Measurements from ENCODE around the gene SCN8A.

SCN8A gene

DNA sequence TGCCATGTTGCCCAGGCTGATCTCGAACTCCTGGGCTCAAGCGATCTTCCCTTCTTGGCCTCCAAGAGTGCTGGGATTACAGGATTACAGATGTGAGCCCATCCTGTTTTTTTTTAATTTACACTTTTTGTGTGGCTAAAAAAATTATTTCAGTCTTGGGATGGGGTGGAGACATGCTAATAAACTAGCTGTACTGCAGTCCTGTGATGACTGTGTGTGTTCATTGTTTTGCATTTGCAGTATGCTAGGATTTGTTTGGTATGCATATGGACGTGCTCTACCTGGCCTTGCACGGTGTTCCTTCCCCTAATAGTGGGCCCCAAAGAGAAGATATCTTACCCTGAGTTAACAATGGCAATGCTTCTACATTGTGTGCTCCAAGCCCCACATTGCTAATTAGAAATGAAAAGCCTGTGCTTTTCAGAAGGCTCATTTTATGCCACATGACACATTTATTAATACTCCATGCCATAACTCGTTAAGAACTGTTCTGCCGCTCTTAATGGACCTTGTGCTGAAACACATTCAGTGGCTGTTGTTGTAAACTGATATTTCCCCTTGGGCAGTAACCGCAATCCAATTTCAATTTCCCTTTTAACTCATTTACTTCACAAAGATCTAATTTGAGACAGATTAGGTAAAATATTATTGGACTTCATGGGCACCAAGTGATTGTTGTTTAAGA is 86.4 kb downstream of the SCN8A start:
- no peak for DNase-seq (ENCODE audit: low read depth)
- TF ChIP-seq, protein P1, sequence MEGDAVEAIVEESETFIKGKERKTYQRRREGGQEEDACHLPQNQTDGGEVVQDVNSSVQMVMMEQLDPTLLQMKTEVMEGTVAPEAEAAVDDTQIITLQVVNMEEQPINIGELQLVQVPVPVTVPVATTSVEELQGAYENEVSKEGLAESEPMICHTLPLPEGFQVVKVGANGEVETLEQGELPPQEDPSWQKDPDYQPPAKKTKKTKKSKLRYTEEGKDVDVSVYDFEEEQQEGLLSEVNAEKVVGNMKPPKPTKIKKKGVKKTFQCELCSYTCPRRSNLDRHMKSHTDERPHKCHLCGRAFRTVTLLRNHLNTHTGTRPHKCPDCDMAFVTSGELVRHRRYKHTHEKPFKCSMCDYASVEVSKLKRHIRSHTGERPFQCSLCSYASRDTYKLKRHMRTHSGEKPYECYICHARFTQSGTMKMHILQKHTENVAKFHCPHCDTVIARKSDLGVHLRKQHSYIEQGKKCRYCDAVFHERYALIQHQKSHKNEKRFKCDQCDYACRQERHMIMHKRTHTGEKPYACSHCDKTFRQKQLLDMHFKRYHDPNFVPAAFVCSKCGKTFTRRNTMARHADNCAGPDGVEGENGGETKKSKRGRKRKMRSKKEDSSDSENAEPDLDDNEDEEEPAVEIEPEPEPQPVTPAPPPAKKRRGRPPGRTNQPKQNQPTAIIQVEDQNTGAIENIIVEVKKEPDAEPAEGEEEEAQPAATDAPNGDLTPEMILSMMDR (conservative IDR thresholded peaks at IDR 0.05; ENCODE audit: low read depth, low read length): no peak
- no peak overlapping the region for H3K4me3 ChIP-seq (ENCODE audit: low read depth, low read length)

- TF ChIP-seq, protein P1 (conservative IDR thresholded peaks at IDR 0.05; ENCODE audit: low read depth, low read length): peak; percentile 80
- DNase-seq (ENCODE audit: low read depth): peak; percentile 68
- H3K4me3 ChIP-seq (ENCODE audit: low read depth, low read length): no peak overlapping the region
Measured at GRCh38 chr12:51678086-51678724, 87.2 kb downstream of the SCN8A start.

DNA sequence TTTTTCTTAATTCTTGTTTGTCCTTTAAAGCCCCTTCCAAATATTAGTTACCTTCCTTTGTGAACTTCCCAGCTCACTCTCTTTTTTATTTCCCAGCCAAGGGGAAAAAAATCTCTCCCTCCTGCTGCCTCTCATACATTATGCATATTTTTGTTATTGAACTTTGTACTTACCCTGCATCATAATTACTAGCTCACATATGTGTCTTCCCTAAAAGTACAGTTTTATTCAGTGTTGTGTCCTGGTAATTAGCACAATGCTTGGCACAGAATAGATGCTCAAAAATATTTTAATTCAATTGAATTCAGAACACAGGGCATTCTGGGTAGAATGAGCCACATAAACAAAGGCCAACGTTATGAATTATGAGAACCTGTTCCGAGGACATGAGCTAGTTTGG is 91.9 kb downstream of the SCN8A start:
- DNase-seq (ENCODE audit: low read depth): no peak
- H3K4me3 ChIP-seq (ENCODE audit: low read depth, low read length): no peak overlapping the region
- TF ChIP-seq, protein P1 (conservative IDR thresholded peaks at IDR 0.05; ENCODE audit: low read depth, low read length): no peak

DNA sequence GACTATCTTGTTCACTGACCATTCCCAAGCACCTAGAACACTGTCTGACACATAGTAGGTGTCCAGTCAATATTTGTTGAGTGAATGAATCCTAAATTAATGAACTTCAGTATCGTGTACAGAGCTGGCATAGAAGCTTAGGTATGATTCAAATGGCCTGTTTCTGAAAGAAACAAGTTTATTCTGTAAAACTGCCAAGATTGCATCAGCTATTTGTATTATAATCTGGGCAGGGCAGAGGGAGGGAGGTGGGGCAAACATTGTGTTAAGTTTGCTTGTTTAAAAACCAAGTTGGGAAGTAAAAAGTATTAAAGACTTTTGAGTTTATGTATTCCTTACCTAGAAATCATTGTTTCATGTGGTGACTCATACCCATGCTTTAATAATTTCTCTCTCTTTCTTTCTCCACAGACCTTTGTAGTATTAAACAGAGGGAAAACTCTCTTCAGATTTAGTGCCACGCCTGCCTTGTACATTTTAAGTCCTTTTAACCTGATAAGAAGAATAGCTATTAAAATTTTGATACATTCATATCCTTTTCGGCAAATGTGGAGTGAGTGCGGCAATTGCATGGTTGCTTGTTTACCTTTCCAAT is 92.8 kb downstream of the SCN8A start:
- DNase-seq (ENCODE audit: low read depth): peak; percentile 37
- no peak overlapping the region for H3K4me3 ChIP-seq (ENCODE audit: low read depth, low read length)
- TF ChIP-seq, protein P1 (conservative IDR thresholded peaks at IDR 0.05; ENCODE audit: low read depth, low read length): no peak

DNA sequence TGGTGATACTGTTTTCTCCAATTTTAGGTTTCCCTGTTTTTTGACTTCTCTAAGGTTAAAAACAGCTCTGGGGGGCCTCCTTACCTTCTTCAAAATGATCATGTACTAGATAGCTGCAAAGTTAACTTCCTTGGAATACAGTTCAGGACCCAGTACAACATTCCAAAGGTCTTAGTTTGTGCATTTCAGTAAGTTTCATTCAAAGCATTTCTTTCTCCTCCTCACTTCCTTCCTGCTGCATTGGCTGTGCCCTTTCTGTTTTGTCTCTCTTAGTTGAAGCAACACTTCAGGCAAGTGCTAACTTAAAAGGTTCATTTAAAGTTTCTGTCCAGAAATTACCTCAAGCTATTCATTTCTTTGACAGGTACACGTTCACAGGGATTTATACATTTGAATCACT is 95.7 kb downstream of the SCN8A start:
- TF ChIP-seq, protein P1 (conservative IDR thresholded peaks at IDR 0.05; ENCODE audit: low read depth, low read length): no peak
- DNase-seq (ENCODE audit: low read depth): peak; percentile 5
- no peak overlapping the region for H3K4me3 ChIP-seq (ENCODE audit: low read depth, low read length)

DNA sequence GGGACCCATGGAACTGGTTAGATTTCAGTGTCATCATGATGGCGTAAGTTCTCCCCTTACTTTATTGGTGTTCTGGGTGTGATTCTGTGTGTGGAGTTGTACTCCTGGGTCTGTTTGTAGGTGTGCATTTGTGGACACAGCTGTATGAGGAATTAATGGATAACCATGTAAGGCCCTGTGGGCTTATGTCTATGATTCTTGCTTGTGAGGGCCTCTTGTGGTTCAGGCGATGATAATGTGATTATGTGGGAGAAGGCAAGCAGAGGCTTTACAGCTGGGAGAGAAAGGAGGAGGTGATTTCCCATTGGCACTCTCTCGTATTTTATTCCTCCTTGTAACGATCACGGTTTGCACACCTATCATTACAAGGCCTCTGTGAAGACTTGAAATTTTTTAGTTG is 96.1 kb downstream of the SCN8A start:
- TF ChIP-seq, protein P1 (conservative IDR thresholded peaks at IDR 0.05; ENCODE audit: low read depth, low read length): no peak
- no peak for DNase-seq (ENCODE audit: low read depth)
- H3K4me3 ChIP-seq (ENCODE audit: low read depth, low read length): no peak overlapping the region

Measured in choroid plexus epithelial cell (primary cell).